DMS114 treated with DMSO at 0.1 percent for 48 hours (cell line): Measurements from ENCODE around the gene IGF2R.
"Not testable (repeated sequence)": the region's sequence is repeated elsewhere in the genome, so short reads cannot be mapped to it uniquely, and the experiment has no call there.

Source experiments
- DNase-seq: peaks from one replicate; lab custom pipeline; 2025; ENCODE audit not compliant: unreplicated experiment; lab: John Stamatoyannopoulos, UW

IGF2R gene

GRCh38 chr6:160116411-160116810 lies 147.5 kb downstream of the IGF2R start:
- DNase-seq: no peak

- DNase-seq: no peak
Measured at GRCh38 chr6:160117137-160117536, 148.3 kb downstream of the IGF2R start.

GRCh38 chr6:160118620-160119229 lies 149.8 kb downstream of the IGF2R start:
- DNase-seq: no peak

GRCh38 chr6:160120087-160120486 lies 151.2 kb downstream of the IGF2R start:
- DNase-seq: no peak

DNA sequence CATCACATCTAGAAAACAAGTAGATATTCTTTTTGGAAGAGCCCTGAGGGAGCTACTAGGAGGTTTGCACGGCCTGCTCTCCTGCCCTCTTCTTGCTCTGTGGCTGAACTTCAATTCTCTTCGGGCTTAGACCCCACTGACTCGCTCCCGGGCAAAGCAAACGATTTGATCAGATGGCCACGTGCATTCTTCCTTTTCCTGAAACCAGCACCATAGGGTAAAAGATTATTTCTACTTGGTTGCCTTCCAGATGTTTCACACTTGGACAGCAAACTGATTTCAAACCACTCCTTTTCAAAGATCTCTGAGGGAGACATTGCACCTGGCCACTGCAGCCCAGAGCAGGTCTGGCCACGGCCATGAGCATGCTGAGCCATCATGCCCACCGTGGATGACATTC lies 152.7 kb downstream of the IGF2R start, which contains the start of gene SLC22A1:
Gene SLC22A1, plus strand, starts transcription at position 258 of the 400 bp plus-strand sequence. Its CDS starts 121 bp downstream, at position 379.
- DNase-seq: no peak

DNA sequence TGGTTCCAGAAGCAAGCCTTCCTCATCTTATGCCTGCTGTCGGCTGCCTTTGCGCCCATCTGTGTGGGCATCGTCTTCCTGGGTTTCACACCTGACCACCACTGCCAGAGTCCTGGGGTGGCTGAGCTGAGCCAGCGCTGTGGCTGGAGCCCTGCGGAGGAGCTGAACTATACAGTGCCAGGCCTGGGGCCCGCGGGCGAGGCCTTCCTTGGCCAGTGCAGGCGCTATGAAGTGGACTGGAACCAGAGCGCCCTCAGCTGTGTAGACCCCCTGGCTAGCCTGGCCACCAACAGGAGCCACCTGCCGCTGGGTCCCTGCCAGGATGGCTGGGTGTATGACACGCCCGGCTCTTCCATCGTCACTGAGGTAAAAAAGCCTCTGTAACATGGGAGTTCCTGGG lies 153.1 kb downstream of the IGF2R start:
- DNase-seq: no peak

DNA sequence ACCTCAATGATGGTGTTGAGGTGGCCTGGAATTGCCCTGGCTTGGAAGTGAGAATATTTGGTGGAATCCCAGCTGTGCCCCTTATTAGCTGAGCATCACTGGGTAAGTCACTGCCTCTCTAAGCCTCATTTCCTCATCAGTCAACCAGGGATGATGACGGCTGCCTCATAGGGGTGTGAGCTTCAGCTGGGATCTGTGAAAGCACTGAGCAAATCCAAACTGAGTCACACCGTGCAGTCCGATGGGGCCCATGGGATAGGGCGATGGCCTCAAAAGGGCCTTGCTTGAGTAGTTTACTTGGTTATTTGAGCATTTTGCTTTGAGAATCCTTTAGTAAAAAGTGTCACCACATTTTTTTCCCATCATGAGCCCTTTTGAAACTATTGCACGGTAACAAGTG lies 153.9 kb downstream of the IGF2R start:
- DNase-seq: no peak

DNA sequence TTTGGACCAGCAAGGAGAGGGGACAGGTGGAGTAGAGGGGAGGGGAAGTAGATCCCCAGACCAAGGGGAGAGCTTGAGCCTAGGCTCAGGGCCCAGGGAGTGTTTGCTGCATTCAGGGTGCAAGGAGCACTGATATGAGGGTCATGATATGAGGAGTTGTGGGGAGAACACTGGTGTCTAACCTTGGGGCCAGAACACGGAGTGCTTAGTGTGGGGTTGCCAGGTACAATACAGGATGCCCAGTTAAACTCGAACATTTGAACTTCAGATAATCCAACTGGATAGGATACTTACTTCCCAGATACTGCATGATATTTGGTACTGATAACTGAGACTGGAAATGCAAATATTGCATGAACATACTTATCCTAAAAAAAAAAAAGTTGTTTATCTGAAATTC lies 155.1 kb downstream of the IGF2R start:
- DNase-seq: no peak

- DNase-seq: no peak
Measured at GRCh38 chr6:160124605-160125004, 155.7 kb downstream of the IGF2R start.

- DNase-seq: not testable (repeated sequence)
Measured at GRCh38 chr6:160125105-160125504, 156.2 kb downstream of the IGF2R start.

GRCh38 chr6:160127270-160128124 lies 158.6 kb downstream of the IGF2R start:
- DNase-seq: no peak

GRCh38 chr6:160128125-160128683 lies 159.3 kb downstream of the IGF2R start:
- no peak for DNase-seq

DNA sequence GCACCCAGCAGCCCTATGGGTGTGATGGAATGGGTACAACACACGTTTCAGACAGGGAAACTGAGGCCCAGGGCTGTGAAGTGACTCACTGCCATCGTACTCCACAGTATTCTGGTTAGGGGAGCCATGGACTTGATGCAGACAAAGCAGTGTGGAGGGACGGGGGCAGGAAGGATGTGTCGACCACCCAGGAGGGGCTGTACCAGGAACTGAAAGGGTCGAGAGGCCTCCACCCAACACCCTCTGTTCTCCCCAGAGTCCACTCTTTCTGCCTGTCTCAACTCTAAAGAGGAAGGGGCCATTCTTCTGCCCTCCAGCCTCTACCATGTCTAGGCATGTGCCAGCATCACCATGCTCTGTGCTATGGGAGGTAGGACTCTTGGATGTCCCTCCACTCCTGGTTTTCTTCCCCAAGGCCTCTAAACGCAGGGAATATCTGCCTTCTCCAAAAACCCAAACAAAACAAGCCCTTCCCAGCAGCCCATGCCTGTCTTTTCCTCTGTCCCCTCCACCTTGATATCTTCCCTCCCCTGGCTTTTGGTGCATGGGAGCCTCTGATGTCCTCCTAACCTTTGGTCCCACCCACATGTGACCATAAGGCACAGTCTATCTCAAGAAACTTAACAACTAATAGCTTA lies 160.1 kb downstream of the IGF2R start:
- DNase-seq: no peak

- no peak for DNase-seq
Measured at GRCh38 chr6:160129881-160130615, 161.2 kb downstream of the IGF2R start.

GRCh38 chr6:160130729-160131484 lies 162.0 kb downstream of the IGF2R start:
- DNase-seq: no peak

GRCh38 chr6:160131636-160132296 lies 162.9 kb downstream of the IGF2R start:
- DNase-seq: no peak

DNA sequence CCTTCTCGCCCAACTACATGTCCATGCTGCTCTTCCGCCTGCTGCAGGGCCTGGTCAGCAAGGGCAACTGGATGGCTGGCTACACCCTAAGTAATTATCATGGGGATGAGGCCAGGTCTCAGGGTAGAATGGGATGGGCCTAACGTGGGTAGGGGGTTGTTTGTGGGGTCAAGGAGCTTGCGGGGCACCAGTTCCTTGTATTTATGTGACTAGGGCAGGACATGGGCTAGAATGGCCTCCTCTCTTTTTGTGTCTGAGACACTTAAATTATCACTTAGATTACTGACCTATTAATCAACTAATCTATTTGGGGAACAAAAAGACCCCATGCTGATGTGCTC lies 163.4 kb downstream of the IGF2R start:
- no peak for DNase-seq

- no peak for DNase-seq
Measured at GRCh38 chr6:160132776-160133338, 164.0 kb downstream of the IGF2R start.
